Activated gamma-delta T cell treated with anti-CD3 and anti-CD28 coated beads, Interleukin-2, amount 50 U/mL, for 16 hours (primary cell): ENCODE measurements around the gene MRTFB.

Experiments used
- DNase-seq: peaks from one replicate; pipeline ENCODE4 v3.0.0-alpha.2; 2020; ENCODE audit warnings: low read depth

Gene MRTFB

DNA sequence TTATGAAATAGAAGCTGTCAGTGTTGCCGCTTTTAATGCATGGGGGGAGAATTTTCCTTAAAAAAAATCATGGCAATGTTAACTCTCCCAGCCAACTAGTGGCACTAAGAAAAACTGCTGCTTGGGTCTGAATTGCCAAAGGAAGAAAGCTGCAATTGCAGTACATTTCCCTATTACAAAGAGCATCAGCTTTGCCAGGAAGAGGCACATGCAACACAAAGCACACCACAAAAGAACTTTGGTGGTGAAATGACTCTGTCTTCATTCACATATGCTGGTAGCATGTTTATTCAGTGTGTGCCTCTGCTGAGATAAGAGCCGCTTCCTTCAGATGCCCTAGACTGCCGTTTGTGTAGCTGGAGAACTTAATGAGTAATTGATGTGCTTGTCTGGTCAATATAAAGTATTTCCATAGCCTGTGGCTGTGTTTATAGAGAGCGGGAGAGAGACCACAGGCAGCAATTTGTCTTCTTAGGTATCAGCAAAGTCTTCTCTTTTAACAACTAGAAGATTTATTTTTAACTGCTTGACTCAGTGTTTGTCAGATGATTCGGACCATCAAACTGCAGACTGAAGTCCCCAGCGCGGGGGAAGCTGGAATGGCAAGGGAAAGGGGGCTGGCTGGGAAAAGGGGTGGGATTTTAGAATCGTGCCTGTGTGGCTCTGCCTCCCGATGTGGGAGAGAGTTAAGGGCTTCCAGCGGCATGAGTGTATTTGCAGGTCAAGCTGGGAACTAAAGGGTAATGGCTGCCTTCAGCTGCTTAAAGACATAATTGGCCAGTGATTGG lies 115.1 kb downstream of the MRTFB start:
- DNase-seq: no peak

DNA sequence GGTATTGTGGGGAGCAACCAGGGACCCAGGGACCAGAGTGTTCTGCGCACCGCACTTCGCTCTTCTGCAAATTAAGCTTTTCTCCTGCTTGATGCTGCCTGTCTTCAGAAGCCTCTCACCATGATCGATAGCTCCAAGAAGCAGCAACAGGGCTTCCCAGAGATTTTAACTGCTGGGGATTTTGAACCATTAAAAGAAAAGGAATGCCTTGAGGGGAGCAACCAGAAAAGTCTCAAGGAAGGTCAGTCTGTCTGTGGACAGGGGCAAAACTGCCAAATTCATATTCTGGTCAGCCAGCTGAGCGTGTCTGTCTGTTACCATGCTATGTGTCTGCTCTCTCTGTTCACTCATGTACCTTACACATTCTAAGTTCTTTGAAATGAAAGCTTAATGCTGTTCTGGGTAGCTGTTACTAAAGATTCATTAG lies 115.7 kb downstream of the MRTFB start:
- no peak for DNase-seq

DNA sequence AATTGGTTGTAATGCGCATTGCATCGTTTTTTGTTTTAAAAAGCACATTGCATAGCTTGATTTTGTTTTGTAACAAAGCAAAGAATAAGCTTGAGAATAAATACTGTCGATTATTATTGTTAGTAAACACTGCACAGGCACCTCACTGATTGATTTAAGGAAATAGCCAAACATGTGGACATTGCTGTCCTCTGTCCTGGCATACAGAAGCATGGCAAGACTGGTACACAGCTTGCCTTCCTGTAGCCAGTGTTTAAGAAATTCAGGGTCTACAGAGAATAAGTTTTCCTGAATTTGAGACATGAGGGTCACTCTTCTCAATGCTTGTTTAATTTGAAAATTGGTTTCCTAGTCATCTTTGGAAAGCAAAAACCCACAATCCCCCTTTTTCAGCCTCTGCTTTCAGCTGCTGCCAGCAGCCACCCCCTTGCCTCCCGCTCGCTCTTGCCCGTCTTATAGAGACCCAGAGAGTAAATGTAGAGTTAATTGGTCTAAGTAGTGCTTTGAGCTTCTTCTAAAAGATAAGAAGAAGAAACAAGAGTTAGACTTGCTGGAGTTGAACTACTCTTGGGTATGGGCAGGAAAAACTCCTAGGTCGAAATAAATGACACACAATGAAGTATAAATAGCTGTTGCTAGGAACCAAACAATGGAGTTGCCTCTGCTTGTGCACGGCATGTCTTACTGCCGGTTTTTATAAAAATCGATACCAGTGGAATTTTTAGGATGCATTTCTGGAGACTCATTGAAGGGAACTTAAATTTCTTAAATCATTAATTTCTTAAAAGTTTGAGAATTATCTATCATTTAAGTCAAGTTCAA lies 116.6 kb downstream of the MRTFB start:
- DNase-seq: no peak

DNA sequence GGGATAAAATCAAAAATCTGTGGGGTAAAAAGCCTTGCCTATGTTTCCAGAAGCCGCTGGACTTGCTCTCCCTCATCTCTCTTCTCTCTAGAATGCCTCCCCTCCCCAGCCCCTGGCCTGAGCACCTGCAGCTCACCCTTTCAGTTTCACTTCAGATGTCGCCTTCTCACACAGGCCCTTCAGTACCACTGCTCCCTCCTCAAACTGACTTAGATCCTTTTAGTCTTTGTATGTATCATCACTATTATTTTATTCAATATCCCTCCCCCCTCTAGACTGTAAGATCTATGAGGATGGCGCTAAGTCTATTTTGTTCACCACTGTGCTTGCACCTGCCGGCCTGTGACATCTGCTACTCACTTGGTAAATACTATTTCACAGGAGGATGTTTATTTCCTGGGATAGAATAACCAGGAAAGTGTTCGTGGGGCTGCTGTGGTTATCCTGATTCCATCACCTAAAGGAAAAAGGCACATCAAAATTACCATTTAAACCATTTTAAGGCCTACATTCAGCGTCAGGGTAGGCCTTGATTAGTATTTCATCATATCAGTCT lies 122.3 kb downstream of the MRTFB start:
- DNase-seq: peak; percentile 9

DNA sequence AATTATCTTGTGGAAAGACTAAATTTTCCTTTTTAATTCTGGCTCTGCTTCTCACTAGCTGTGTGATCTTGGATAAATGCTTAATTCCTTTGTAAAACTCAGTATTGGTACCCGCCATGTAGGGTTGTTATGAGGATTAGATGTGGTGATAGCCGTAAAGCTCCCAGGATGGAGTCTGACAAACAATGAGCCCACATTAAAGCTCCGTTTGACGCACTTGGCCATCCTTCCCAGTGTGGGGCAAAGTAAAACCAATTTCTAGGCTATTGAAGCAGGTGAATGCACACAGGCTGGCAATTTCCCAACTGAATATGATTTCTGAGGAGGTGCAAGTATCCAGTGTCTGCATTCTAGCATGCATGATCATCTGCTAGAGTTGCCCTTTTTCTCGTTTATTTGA lies 123.6 kb downstream of the MRTFB start:
- no peak for DNase-seq

DNA sequence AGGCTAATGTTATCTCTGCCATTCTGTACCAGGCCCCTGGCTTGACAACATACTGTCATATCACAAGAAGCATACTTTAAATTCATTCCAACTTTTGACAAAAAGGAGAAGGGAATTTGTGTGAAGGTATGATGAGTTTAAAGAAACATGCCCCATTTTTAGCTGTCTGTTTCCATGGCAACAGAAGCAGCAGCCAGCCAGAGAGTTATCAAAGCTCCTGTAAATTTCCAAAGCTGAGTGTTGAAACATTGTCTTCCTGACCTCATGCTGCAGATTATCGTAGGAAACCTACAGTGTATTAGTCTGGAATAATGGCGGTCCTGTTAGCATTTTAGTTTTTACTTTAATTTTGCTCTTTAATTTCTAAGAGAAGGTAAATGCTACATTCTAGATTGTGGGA lies 124.9 kb downstream of the MRTFB start:
- DNase-seq: no peak

DNA sequence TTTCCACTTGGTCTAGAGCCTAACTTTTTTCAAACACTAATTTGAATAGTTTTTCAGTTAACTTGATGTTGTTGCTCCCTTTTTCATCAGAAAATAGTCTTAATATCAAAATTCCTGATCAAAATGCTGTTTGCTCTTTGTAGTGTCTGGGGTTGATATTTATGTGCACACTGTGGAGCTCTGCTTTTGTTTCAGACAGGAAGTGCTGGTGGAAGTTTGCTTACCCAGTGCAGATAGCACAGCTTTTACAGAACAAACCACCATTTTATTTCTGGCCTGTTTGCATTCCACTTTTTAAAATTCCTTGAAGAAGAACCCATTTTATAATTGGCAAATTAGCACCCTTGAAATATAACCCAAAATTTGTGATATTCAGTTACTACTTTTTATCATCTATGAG lies 125.4 kb downstream of the MRTFB start:
- no peak for DNase-seq

DNA sequence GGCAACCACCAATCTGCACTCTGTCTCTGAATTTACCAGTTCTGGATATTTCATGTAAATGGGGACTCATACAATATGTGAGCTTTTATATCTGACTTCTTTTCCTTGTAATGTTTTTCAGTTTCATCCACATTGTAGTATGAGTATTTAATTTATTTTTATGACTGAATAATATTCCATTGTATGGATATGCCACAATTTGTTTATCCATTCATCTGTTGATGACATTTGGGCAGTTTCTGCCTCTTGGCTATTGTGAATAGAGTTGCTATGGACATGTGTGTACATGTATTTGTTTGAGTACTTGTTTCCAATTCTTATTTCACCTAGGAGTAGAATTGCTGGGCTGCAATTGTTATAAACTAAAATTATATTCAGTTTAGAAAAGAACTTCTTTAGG lies 126.9 kb downstream of the MRTFB start:
- DNase-seq: no peak

DNA sequence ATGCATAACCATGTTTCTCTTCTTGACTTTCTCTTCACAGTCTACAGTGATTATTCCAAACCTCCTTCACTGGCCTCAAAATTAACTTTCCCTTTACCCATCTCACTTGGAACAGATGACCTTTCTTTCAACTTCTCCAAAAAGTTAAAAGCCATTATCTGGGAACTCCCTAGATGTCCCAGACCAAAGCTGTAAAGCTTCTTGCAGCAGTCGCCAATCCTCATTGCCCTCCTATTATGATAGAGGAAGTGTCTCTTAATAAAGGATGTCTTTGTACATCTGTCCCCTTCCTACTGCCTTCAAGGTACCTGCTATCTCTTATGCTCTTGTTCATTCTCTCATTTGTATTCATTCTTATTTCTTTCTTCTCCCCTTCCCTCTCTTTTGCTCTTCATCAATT lies 127.5 kb downstream of the MRTFB start:
- no peak for DNase-seq

DNA sequence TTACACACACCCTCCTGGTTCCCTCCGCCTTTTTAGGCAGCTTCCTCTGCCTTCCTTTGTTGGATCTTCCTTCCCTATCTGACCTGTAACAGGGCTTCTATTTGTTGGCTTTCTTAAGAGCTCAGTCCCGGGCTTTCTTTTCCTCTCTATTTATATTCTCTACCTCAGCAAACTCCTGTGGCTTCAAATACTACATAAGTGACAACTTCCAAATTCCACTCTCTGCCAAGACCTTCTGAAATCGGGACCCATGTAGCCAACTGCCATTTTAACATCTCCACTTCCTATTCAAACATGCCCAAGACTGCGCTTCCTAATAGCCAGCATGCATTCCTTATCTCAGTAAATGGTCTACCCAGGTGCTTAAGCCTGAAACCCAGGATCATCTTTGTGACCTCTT lies 128.1 kb downstream of the MRTFB start:
- DNase-seq: no peak

DNA sequence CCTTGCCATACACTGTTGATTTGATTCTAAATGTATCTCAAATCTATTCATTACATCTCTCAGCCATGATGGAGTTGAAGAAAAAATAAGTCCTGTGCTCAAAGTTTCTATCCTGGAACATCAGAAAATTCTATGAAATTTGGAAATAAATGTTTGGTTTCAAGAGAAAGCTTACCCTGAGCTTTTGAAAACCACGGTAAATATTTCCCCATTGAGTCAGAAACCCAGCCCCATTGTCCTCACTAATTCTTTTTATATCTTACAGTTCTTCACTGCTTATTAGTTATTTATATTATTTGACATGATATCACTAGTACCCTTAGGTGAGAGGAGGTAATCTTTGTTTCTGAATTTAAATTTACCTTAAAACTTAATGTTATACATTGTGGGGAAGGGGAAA lies 128.5 kb downstream of the MRTFB start:
- no peak for DNase-seq

DNA sequence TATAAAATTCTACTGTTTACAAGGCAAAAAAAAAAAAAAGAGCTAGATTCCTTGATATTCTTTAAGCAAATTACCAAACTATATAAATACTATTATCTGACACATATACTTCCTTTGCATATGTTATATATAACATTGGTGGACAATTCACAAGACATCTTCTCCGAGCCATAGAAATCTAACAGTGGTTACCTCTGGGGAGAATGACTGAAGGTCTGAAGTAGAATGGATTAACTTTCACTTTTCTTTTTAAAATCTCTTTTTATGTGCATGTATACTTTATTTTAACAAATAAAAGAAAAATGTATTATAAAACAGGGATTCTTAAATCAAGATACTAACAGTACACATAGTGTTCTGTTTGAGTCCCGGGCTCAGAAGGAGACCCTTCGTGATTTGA lies 131.0 kb downstream of the MRTFB start:
- no peak for DNase-seq

DNA sequence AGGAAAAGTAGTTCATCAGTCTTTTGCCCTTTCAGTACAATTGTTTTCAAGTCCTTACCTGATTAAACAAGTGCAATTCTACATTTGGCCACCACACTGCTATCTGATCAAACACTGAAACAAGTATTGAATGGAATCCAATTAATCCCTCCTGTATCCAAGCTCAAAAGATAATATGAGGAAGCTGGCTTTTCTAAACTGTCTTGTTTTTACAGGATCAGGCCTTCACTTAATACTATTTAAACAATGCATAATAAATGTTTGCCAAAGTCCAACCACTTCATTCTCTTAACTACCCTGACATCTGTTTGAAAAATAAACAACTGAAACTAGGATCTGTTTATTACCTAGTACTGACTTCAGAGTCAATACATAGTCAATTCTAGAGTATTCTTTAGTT lies 131.6 kb downstream of the MRTFB start:
- DNase-seq: no peak

DNA sequence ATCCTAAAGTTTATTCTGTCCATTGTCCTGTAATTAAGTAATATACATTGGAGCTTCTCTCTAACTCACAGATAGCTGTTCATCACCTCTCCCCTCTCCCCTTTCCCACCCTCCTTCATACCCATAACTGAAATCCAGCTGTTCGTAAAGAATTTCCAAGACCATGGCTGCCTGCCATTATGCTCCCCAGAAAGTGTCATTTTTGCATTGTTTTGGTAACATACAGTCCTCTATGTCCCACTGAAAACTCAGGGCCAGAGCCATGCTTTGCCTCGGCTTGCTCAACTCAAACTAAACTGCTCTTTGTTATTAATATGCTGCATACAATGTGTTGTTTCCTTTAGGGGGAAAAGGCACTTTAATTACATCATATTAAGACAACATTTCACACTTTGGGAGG lies 132.0 kb downstream of the MRTFB start:
- no peak for DNase-seq

DNA sequence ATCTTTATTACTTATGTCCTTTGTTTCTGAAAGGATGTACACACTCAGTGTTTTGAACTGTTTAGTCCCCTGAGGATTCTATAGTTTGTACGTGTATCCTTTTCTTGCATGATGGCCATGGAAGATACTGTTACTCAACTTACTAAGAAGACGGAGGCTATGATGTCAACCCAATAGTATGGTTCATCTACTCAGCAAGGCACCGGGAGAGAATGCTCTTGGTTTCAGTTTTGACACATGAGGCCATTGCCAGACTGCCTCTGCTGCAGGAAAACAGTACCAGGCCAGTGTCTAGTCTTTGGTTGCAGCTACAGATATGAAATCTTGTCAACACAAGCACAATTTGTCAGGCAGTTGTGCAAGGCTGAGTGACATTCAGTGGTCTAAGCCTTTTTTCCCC lies 134.5 kb downstream of the MRTFB start:
- DNase-seq: no peak

DNA sequence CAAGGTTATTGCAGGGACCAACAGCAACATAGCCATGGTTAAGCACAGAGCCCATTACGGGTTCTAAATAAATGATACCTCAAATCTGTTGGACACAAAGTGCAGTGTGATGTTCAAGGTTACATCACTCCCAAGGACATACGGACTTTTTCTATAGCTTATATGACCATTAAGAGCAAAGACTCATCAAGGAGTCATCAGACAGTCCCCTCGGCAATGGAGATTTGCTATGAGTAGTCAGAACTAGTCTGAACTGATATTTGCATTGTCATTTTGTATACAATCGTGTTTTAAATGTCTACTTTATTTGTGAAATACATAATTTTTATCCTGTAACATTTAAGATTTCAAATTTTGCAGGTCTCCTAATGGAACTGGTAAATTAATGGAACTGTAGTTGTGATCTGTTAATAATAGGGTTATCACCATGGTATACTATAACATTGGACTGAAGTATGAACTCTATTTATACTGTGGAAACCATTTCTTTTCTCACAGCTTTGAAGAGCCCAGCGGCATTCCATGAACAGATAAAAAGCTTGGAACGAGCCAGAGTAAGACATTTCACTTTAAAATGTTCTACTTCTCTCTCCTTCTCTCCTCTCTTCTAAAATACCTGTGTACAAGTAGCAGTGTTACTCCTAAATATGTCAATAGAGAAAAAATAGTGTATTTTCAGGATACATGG lies 140.9 kb downstream of the MRTFB start:
- DNase-seq: no peak

DNA sequence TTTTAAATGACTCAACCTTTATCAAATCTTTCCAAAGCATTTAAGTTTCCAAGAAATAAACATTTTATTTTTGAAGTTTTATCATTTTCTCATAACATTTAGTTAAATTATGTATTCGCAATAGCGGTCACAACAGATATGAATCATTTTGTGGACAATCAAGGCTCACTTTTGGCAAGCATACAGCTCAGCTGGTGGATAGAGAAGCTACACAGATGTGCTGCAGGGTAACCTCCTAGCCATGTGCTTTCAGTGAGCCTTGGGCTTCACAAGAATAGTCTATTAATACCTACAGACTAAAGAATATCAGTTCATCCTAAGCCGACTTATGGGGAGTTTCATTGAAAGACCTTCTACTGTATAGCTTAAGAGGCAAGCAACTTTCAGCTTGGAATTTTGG lies 144.8 kb downstream of the MRTFB start:
- DNase-seq: no peak

DNA sequence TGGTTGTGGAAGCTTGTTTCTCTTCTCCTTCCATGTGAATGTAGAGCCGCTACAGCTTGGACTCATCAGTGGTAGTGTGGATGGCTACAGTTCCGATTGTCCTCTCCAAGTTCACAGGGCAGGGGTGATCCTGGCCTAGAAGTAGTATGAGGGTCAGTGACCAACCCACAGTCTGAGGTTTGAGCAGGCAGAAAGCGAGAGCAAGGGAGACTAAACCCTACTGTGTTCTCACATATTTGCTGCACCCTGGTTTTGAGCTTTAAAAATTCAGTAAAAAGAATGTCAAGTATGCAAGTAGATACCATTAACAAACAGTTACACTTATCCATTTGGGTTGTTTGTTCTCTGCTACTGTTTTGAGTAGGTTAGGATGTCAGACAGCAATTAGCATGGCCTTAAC lies 148.9 kb downstream of the MRTFB start:
- DNase-seq: no peak

DNA sequence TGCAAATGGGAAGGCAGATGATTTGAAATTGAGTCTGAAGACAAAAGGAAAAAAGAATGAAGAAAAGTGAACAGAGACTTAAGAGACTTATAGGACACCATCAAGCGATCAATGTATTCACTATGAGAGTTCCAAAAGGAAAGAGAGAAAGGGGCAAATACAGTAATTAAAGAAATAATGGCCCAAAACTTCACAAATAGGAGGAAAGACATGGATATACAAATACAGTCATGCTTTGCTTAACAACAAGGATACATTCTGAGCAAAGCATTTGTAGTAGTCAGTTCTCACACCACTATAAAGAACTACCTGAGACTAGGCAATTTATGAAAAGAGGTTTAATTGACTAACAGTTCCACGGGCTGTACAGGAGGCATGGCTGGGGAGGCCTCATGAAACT lies 152.5 kb downstream of the MRTFB start:
- DNase-seq: no peak

DNA sequence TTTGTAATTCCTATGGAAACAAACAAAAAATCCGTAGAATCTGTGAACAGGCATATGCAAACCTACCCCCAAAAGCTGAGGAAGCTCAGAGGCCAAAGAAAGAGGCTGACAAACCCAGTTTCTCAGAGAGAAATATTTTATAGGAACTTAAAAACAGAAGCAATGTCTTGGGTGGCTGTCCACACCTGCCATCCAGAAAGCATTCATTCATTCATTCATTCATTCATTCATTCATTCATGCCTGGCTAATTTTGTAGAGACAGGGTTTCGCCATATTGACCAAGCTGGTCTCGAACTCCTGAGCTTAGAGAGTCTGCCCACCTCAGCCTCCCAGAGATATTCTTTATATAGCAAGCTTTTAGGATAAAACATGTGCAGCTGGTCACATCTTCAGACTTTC lies 154.3 kb downstream of the MRTFB start:
- no peak for DNase-seq

DNA sequence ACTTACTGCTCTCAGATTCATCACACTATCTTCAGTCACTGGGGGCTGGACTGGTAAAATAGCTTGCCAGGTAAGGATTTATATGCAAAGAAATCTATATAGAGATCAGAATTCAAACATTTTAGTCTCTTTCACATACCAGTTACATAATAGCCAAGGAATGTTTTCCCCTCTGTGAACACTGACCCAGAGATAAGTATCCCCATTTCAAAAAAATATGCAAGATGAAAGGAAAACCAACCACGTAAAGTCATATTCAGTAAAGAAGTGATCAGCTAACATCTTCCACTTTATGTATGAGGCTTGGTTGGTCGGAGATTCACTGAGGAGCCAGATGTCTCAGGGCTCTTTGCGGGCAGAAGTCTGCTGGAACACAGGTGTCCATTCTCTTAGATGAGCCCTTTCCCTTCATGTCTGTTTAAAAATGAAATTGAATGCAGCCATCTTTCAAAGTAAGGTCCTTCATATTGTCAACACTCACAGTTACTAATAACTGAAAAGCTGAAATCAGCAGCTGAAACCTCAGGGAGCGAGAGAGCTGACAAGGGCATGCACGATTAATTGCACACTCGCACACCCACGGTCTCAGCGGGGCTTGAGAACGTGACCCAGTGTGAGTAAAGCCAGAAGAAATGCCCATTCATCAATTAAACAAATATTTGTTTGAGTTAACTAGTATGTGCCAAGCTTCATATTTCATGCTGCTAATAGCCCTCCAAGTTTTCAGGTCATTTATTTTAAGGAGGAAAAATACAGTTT lies 161.2 kb downstream of the MRTFB start:
- no peak for DNase-seq

DNA sequence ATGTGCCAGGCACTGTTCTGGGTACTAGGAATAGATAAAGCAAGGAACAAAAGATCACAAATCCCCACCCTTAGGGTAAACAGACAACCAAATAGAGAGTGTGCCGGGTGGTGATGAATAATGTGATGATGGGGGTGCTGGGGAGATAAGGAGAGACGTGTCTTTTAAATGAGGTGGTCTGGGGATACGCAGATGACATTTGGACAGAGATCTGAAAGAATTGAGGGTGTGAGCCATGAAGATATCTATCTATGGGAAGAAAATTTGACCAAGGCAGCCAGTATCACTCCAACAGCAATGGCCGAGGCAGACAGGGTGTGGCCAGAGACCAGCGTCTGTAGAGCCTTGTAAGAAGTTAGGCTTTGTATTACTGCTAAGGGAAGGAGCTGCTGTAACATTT lies 165.3 kb downstream of the MRTFB start:
- no peak for DNase-seq
